GM13976 (cell line): Measurements from ENCODE around the gene CDHR3.

Experiments
- DNase-seq: peaks from one replicate; pipeline ENCODE4 v3.0.0; 2012; ENCODE audit warnings: low spot score
- in situ Hi-C: fragments of 300-500 bp; cut with MboI; formaldehyde crosslinking; loops from one replicate; pipeline ENCODE4 v1.12.0; 2022; ENCODE audit warnings: low sequenced_read_pairs, mixed read lengths, inconsistent platforms; ENCODE audit not compliant: unreplicated experiment
- TF ChIP-seq, protein P1 (sequence below): IDR thresholded peaks from 2 replicates; pipeline ENCODE4 v1.5.1; 2012; ENCODE audit warnings: borderline replicate concordance, mild to moderate bottlenecking; ENCODE audit not compliant: insufficient read depth; ENCODE audit errors: extremely low read depth, missing control alignments, control extremely low read depth

Gene CDHR3

DNA sequence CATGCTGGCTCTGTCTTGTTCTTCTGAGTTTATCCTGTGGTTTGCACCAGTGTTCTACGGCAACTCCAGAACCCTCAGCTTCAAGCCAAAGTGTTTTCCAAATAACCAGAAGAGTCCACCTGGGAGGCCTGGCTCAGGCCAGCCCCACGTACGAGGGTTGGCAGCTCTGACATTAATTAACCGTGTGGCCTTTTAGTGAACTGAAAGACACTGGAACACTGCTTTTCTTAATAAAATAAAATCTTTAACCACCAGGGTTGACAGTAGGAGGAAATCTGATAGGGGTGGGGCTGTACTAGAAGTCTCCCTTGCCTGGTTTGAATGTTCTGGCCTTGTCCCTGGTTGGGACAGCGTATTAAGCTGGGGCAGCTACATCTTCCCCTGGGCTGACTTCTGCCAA is 84.1 kb downstream of the CDHR3 start:
- DNase-seq, result no peak
- in situ Hi-C loops, result no loop called here
- TF ChIP-seq, protein P1, sequence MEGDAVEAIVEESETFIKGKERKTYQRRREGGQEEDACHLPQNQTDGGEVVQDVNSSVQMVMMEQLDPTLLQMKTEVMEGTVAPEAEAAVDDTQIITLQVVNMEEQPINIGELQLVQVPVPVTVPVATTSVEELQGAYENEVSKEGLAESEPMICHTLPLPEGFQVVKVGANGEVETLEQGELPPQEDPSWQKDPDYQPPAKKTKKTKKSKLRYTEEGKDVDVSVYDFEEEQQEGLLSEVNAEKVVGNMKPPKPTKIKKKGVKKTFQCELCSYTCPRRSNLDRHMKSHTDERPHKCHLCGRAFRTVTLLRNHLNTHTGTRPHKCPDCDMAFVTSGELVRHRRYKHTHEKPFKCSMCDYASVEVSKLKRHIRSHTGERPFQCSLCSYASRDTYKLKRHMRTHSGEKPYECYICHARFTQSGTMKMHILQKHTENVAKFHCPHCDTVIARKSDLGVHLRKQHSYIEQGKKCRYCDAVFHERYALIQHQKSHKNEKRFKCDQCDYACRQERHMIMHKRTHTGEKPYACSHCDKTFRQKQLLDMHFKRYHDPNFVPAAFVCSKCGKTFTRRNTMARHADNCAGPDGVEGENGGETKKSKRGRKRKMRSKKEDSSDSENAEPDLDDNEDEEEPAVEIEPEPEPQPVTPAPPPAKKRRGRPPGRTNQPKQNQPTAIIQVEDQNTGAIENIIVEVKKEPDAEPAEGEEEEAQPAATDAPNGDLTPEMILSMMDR, result no peak

DNA sequence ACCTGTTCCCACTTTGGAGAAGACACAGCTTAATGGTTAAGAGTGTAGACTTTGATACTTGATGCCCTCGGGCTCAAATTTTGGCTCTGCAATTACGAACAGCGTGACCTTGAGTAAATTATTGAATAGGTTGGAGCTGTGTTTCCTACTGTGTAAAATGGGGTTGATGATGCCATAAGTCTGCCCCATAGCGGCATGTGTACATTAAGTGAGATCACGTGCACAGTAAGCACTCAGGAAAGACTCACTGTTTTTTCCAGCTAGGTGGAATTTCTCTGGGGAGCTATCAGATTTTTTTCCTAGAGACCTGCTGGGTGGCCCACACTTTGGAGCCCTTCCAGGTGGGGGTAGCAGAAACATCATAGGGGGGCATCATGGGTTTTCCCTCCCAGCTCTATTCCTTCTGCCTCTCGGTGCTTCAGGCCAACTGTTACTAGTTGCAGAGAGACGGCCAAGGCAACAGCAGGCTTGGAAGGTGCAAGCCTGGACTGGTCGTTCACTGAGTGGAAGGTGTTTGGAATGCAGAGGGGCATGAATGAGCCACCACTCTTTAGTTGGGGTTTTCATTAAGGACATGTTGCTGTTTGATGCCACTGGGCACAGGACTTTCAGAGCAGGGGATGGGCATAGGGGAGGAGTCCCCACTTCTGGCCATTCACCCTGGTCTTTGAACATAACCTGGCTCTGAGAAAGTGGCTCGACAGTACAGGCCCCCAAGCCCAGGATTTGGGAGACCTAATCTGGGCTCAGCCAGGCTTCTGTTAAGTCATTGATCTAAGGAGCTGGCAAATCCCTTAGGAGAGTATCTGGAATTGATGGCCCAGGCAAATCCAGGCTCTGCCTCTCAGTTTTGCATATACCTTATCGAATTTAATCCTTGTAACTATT is 85.0 kb downstream of the CDHR3 start:
- TF ChIP-seq, protein P1, result no peak
- in situ Hi-C loops, result no loop called here
- DNase-seq, result no peak

DNA sequence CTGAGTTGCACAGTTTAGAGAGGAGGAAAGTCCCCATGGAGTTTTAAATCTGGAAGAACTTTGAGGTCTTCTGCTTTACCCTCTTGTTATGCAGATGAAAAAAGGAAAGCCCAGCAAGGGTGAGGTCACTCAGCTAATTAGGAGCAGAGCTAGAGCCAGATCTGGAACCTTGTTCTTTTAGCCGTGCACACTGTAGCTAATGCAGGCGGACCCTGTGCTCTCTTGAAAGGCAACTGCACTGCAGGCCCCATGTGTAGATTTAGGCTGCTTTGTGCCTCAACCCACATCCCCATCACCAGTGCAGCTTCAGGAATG is 85.6 kb downstream of the CDHR3 start:
- DNase-seq, result no peak
- TF ChIP-seq, protein P1, result no peak
- in situ Hi-C loops, result no loop called here

DNA sequence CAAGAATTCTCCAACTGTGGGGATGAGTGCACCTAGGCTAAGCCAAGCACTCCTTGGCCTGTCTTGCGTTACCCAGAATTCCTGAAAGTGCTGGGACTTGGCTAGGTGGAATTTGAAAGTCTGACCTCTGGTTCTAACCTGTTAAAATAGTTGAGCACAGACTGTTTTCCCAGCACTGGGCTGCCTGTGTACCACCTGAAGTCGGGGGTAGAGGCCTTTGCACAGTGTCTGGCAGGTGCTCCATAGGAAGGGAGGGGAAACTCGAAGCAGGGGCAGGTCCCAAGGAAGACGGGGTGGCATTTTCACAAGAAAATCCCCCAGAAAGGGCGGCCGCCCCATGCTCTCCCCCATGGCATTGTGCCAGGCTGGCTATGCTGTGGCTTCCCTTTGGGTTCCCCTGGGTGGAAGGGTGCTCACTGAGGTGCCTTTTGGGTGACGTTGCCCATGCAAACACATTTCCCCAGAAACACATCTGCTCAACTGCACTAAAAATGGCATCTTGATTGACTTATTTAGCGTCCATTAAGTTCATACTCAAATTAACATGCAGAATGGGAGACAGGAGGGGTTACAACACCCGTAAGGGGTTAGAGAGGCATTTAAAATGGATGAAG is 86.2 kb downstream of the CDHR3 start:
- TF ChIP-seq, protein P1, result no peak
- DNase-seq, result no peak
- in situ Hi-C loops, result no loop called here

DNA sequence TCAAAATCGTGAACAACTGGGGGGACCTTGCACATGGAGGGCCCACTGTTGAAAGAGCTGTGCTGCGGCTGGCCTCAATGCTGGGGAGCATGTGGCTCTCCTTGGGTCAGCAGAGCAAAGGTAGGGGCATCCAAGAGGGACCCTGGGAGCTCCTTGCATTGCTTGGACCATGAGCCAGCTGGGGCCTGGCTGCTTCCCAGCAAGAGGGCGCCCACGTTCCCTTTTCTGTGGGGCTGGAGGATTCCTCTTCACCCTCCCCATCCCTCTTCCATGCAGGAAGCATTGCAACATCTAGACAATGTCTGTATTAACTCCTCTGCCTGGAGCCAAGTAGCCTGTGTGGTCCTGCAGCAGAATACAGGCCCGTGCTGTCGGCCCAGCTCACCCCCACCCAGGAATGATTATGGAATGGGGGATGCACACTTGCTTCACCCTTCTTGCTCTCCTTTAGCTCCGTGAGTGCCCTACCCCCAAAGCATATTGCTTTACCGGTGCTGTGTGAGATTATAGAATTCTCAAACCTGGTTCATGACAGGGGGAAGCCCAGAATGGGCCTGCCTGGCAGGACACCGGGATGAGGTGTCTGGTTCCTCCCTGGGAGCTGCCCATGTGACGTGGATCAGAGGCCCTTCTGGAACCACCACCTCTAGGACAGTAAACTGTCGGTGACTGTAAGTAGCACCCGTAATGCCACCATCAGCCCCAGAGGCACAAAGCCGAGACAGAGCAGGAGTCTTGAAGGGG is 87.1 kb downstream of the CDHR3 start:
- TF ChIP-seq, protein P1, result no peak
- in situ Hi-C loops, result loop anchor here (25.0 kb wide), 1 partner anchor 412 kb away; no protein-coding TSS in a partner anchor
- DNase-seq, result no peak

DNA sequence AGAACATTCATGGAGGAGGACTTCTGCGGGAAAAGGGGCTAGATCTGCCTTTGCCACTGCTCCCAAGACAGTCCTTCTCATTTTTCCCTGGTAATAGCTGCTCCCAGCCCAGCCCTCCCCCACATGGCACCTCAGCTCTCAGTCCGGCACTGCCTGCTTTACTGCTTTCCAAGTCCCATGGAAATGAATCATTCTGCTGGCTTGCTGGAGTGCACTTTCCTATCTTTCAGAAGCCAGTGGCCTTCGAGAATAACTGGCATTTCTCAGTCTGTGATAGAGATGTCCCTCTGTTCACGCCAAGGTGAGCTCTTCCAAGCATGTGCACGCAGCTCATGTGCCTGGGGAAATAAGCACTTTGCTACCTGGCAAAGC is 87.7 kb downstream of the CDHR3 start:
- TF ChIP-seq, protein P1, result no peak
- no peak for DNase-seq
- in situ Hi-C loops, result loop anchor here (25.0 kb wide), 1 partner anchor 412 kb away; no protein-coding TSS in a partner anchor
